Gastroesophageal sphincter (tissue), 4 donors: ENCODE measurements around the gene CRIP2. TPM values are rescaled to one million over a fixed set of nuclear protein-coding genes. Genes with fewer than 3 reads are reported as not detected.

Experiments
- ATAC-seq: fragments of 150-250 bp; one replicate; pipeline ENCODE4 v1.9.1; 2016; ENCODE audit warnings: mild to moderate bottlenecking, moderate library complexity
- H3K27ac ChIP-seq, 4 donors: fragments of 200-600 bp; sonication (generic) in 3 of 4; 1 replicate in 3 of 4; 2 replicates in 1 of 4; pipeline ENCODE4 v1.5.1; 2016 to 2019
- H3K27me3 ChIP-seq: fragments of 200-600 bp; sonication (generic); one replicate; pipeline ENCODE4 v1.5.1; 2019
- H3K36me3 ChIP-seq, 2 donors: fragments of 200-600 bp; sonication (generic); one replicate each; pipeline ENCODE4 v1.5.1; 2019; ENCODE audit warnings: control low read depth in 1 of 2
- H3K4me1 ChIP-seq, 3 donors: fragments of 200-600 bp; sonication (generic); 1 replicate in 2 of 3; 2 replicates in 1 of 3; pipeline ENCODE4 v1.5.1; 2016 to 2019; ENCODE audit warnings: control low read depth in 2 of 3
- H3K4me3 ChIP-seq, 2 donors: fragments of 200-600 bp; sonication (generic); one replicate each; pipeline ENCODE4 v1.5.1; 2019; ENCODE audit warnings: mild to moderate bottlenecking in 1 of 2, moderate library complexity in 1 of 2
- H3K9me3 ChIP-seq, 3 donors: fragments of 200-600 bp; sonication (generic); one replicate each; pipeline ENCODE4 v1.5.1; 2017 to 2019; ENCODE audit warnings: control low read depth in 2 of 3
- EP300 ChIP-seq: sonication (generic); formaldehyde crosslinking; IDR thresholded peaks from one replicate; pipeline ENCODE4 v1.6.1; 2017; ENCODE audit warnings: antibody characterized with exemption, mild to moderate bottlenecking
- POLR2A ChIP-seq, 2 donors: fragments of 450-650 bp; IDR thresholded peaks; one replicate each; pipeline ENCODE4 v1.6.1; 2017; ENCODE audit warnings: antibody characterized with exemption in 2 of 2, mild to moderate bottlenecking in 2 of 2, moderate library complexity in 1 of 2
- POLR2AphosphoS5 ChIP-seq: sonication (generic); formaldehyde crosslinking; IDR thresholded peaks from one replicate; pipeline ENCODE4 v1.6.1; 2017; ENCODE audit warnings: antibody characterized with exemption
- WGBS, 2 donors: methylation state at CpG; one replicate each; pipeline ENCODE4 v1.1.5; 2018; ENCODE audit warnings: low coverage in 1 of 2; 5-methylcytosine and 5-hydroxymethylcytosine counted together
- total RNA-seq, 4 donors: library from RNA; depleted of rRNA; stranded (reverse); fragments of >200 nt; gene quantifications; one replicate each; pipeline ENCODE4 v1.1.0, GENCODE V29; 2016
- TF ChIP-seq, protein P1 (sequence below), 4 experiments: fragments of 200-600 bp in 2 of 4; fragments of 450-650 bp in 2 of 4; sonication (generic) in 1 of 4; IDR thresholded peaks; one replicate each; pipeline ENCODE4 v1.5.1; 2017 to 2019; ENCODE audit warnings: antibody characterized with exemption in 4 of 4, mild to moderate bottlenecking in 2 of 4, moderate library complexity in 2 of 4

The CRIP2 gene
- total RNA-seq, 4 donors from 2014 or later, result 165 to 518 (median 343) TPM

DNA sequence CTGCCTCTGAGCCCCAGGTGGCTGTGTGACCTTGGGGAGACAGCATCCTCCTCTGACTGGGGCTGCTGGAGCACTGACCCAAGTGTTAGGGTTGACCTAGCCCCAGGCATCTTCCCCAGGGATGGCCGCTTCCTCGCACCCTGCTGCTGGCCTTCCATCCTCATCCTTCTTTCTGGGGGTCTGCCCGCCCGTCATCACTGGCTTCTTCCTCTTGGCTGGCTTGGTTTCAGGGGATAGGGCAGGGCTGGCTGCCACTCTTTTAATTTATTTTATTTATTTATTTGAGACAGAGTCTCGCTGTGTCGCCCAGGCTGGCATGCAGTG is 19.9 kb downstream of the CRIP2 start:
- no peak for ATAC-seq
- TF ChIP-seq POLR2A (IDR thresholded peaks at IDR 0.05), result no peak
- TF ChIP-seq, protein P1, sequence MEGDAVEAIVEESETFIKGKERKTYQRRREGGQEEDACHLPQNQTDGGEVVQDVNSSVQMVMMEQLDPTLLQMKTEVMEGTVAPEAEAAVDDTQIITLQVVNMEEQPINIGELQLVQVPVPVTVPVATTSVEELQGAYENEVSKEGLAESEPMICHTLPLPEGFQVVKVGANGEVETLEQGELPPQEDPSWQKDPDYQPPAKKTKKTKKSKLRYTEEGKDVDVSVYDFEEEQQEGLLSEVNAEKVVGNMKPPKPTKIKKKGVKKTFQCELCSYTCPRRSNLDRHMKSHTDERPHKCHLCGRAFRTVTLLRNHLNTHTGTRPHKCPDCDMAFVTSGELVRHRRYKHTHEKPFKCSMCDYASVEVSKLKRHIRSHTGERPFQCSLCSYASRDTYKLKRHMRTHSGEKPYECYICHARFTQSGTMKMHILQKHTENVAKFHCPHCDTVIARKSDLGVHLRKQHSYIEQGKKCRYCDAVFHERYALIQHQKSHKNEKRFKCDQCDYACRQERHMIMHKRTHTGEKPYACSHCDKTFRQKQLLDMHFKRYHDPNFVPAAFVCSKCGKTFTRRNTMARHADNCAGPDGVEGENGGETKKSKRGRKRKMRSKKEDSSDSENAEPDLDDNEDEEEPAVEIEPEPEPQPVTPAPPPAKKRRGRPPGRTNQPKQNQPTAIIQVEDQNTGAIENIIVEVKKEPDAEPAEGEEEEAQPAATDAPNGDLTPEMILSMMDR (IDR thresholded peaks at IDR 0.05), result no peak
- no peak for TF ChIP-seq POLR2AphosphoS5
- no peak for TF ChIP-seq EP300
- H3K27me3 ChIP-seq, result no peaks in the 10 kb centered on the region
- H3K36me3 ChIP-seq, result peaks cover 0 to 12% of the 10 kb centered on the region in 2 donors
- no peak overlapping the region for H3K27ac ChIP-seq
- peaks cover 0 to 34% (median 4%) of the 10 kb centered on the region in 3 donors for H3K4me1 ChIP-seq
- no peaks in the 10 kb centered on the region for H3K9me3 ChIP-seq
- H3K4me3 ChIP-seq, result no peak overlapping the region
- 90 to 97% methylated on average over 4 to 6 of the region's 6 CpGs for WGBS, 2 donors

DNA sequence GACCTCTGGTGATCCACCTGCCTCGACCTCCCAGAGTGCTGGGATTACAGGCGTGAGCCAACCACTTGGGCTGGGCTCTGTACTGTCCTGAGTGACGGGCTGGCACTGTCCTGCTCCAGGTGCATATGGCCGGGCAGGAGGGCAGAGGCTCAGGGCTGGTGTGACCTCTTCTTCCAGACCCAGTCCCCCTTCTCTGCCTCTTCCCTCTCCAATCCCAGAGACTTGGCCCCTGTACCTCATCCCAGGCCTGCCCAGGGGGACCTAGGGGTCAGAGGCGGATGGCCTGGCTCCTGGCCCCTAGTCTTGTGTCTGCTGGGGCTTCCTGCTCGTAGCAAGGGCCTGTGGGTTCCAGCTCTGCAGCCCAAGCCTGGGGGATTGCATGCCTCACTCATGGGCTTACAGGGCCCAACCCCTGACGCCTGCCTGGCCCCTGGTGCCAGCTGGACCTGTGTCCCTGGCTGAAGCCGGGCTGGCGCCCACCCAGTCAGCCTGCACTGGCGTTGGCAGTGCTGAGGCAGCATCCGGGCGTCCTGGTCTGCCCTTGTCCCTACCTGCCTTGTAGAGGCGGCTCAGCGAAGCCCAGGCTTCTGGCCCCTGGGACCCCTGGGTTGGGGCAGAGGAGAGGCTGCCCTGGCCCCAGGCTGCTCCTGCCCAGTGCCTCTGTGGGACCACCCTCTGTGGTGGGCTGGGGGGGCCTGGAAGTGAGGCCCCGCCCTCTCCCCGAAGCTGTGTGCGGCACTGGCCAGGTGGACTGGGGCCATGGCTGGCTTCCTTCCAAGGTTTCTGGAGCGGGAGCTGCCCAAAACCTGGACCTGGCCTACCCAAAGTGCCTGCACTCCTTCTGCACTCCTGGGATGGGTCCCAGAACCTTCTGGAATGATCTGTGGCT is 20.7 kb downstream of the CRIP2 start:
- no peak overlapping the region for H3K27ac ChIP-seq
- H3K4me1 ChIP-seq, result peaks cover 0 to 27% (median 3%) of the 10 kb centered on the region in 3 donors
- H3K4me3 ChIP-seq, result no peak overlapping the region
- 80% methylated on average over 2 of the region's 18 CpGs; no CpG with 5 or more reads in 1 of the 2 donors for WGBS, 2 donors
- peaks cover 0 to 12% of the 10 kb centered on the region in 2 donors for H3K36me3 ChIP-seq
- no peak for ATAC-seq
- no peaks in the 10 kb centered on the region for H3K9me3 ChIP-seq
- TF ChIP-seq, protein P1 (IDR thresholded peaks at IDR 0.05), result no peak
- TF ChIP-seq POLR2AphosphoS5 (no peak), POLR2A (IDR thresholded peaks at IDR 0.05) (no peak)
- no peaks in the 10 kb centered on the region for H3K27me3 ChIP-seq

DNA sequence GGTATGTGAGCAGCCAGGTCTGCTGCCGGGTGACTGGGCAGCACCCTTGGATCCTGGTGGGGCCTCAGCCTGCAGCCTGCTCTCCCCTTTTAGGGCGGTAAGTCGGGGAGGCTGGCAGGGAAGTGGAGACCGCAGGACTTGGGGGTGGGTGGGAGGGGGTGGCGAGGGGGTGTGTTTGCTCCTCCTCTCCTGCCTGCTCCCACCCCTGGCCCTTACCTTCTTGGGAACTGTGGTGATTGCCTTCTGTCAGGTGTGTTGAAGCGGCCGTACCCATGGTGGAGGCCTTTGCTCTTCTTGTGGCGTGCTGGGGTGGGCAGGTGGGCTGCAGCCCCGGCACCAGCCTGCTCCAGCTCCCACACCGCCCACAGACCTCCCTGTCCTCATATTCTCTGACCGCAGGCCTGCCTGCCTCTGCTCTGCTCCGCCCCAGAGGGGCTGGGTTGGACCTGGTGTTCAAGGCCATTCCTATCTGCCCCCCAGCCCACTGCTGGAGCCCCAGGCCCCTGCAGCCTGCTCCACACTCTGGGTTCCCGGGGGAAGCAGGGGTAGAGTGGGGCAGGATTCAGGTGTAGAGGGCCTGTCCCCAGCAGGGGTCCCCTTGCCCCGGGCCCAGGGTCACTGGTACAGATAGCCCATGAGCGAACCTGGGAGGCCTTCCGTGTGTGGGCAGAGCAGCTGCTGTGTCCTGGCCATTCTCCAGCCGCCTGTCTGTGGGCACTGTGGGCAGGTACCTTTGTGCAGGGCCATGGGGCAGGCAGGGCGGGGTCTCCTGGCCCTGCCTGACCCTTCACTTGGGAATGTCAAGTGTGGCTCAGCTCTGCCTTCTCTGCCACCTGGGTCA is 21.6 kb downstream of the CRIP2 start:
- no peak for ATAC-seq
- Histone ChIP-seq H3K27me3 (no peaks in the 10 kb centered on the region), H3K9me3 (no peaks in the 10 kb centered on the region), H3K4me1 (peaks cover 0 to 26% (median 3%) of the 10 kb centered on the region in 3 donors), H3K36me3 (peaks cover 0 to 12% of the 10 kb centered on the region in 2 donors), H3K27ac (no peak overlapping the region), H3K4me3 (no peak overlapping the region)
- WGBS, 2 donors, result 100% methylated on average over 1 of the region's 18 CpGs; no CpG with 5 or more reads in 1 of the 2 donors
- TF ChIP-seq POLR2A (IDR thresholded peaks at IDR 0.05), result no peak
- no peak for TF ChIP-seq EP300
- no peak for TF ChIP-seq POLR2AphosphoS5
- TF ChIP-seq, protein P1 (IDR thresholded peaks at IDR 0.05), result no peak

DNA sequence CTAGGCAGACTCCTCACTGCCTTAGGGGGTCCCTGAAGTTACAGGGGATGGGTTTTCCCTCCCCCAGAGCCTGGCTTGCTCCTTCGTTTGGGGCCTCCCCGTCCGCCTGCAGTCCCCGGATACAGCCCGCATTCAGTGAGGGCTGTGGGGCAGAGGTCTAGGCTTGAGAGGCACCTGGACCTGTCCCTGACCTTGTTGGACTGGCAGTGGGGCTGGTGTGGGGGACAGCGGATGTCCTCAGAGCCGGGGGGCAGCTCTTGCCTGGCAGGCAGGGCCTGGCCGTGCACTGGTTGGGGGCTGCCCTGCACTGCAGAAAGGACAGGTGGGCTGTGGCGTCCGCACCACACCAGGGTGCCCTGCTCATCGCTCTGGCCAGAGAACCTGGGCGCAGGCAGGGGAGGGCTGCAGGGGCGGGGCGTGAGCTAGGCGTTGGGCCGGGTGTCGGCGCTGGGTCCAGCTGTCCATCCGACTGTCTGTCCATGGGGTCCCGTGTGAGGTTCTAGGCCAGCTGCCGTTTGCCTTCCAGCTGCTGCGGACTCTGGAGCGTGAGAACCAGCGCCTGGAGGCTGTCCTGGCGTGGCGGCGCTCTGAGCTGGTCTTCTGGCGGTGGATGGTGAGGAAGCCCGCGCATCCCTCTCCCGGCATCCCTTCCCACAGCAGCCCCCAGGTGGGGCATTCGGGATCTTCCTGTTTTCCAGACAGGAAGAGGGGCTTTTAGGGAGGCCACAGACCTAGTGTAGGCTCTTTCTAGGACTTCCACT is 22.4 kb downstream of the CRIP2 start:
- H3K4me3 ChIP-seq, result no peak overlapping the region
- 96% methylated on average over 5 of the region's 32 CpGs; no CpG with 5 or more reads in 1 of the 2 donors for WGBS, 2 donors
- ATAC-seq, result no peak
- peaks cover 0 to 18% (median 0%) of the 10 kb centered on the region in 3 donors for H3K4me1 ChIP-seq
- H3K27me3 ChIP-seq, result no peaks in the 10 kb centered on the region
- H3K27ac ChIP-seq, result no peak overlapping the region
- peaks cover 0 to 12% of the 10 kb centered on the region in 2 donors for H3K36me3 ChIP-seq
- no peak for TF ChIP-seq EP300
- TF ChIP-seq POLR2A (IDR thresholded peaks at IDR 0.05), result no peak
- TF ChIP-seq, protein P1 (IDR thresholded peaks at IDR 0.05), result no peak
- no peak for TF ChIP-seq POLR2AphosphoS5
- no peaks in the 10 kb centered on the region for H3K9me3 ChIP-seq
